HCT116 (cell line): ENCODE measurements around the gene MIF4GD. TPM values are rescaled to one million over a fixed set of nuclear protein-coding genes. Genes with fewer than 3 reads are reported as not detected.
A peak's percentile ranks its signal among the peaks of the same experiment; 100 is the strongest.

Source experiments
- CBX3 ChIP-seq: IDR thresholded peaks from 2 replicates; pipeline ENCODE4 v1.6.1; 2012; ENCODE audit warnings: low read depth
- CEBPB ChIP-seq: IDR thresholded peaks from 2 replicates; pipeline ENCODE4 v1.6.1; 2012; ENCODE audit warnings: low read depth
- ELF1 ChIP-seq: IDR thresholded peaks from 2 replicates; pipeline ENCODE4 v1.6.1; 2012; ENCODE audit warnings: low read depth, borderline replicate concordance
- EZH2 ChIP-seq: fragments of 200-600 bp; sonication (generic); IDR thresholded peaks from 2 replicates; pipeline ENCODE4 v1.6.1; 2017; ENCODE audit warnings: antibody characterized with exemption, mixed run types
- FOSL1 ChIP-seq: IDR thresholded peaks from 2 replicates; pipeline ENCODE4 v1.6.1; 2012; ENCODE audit warnings: low read depth
- JUND ChIP-seq: IDR thresholded peaks from 2 replicates; pipeline ENCODE4 v1.6.1; 2012
- RAD21 ChIP-seq: IDR thresholded peaks from 2 replicates; pipeline ENCODE4 v1.6.1; 2012; ENCODE audit warnings: low read depth, mild to moderate bottlenecking
- REST ChIP-seq: IDR thresholded peaks from 2 replicates; pipeline ENCODE4 v1.6.1; 2012; ENCODE audit warnings: low read depth
- SP1 ChIP-seq: IDR thresholded peaks from 2 replicates; pipeline ENCODE4 v1.6.1; 2012; ENCODE audit warnings: low read depth
- SRF ChIP-seq: IDR thresholded peaks from 2 replicates; pipeline ENCODE4 v1.6.1; 2012; ENCODE audit warnings: low read depth
- YY1 ChIP-seq: IDR thresholded peaks from 2 replicates; pipeline ENCODE4 v1.6.1; 2011; ENCODE audit warnings: low read length, low read depth, moderate library complexity, mild to moderate bottlenecking; ENCODE audit not compliant: insufficient replicate concordance; ENCODE audit errors: extremely low read depth
- ZBTB33 ChIP-seq: IDR thresholded peaks from 2 replicates; pipeline ENCODE4 v1.6.1; 2011; ENCODE audit warnings: mild to moderate bottlenecking, low read length, moderate library complexity; ENCODE audit not compliant: insufficient replicate concordance; ENCODE audit errors: extremely low read depth
- ZFX ChIP-seq: fragments of 450-650 bp; IDR thresholded peaks from 2 replicates; pipeline ENCODE4 v1.6.1; 2017
- total RNA-seq: library from RNA; stranded (reverse); gene quantifications from one replicate; pipeline ENCODE4 v1.2.1, GENCODE V29; 2021; ENCODE audit not compliant: unreplicated experiment

MIF4GD gene
- total RNA-seq, 1 experiment from 2014 or later, result 35.2 TPM

GRCh38 chr17:75271233-75271954, 363 bp upstream of the MIF4GD start (continued):
- TF ChIP-seq ZBTB33 (peak; percentile 81), RAD21 (0 out of 2 replicates have a peak, but pooled peaks have one; percentile 19), SRF (peak; percentile 77; the same call in 1 of the 2 replicates), JUND (no peak), CEBPB (no peak), EZH2 (no peak), SP1 (no peak), YY1 (peak; percentile 36), ZFX (peak; percentile 86; the same call in 1 of the 2 replicates), CBX3 (no peak), REST (no peak), ELF1 (no peak; the same call in 1 of the 2 replicates), FOSL1 (no peak)
